Measurements from ENCODE around the gene CPNE5.
"Not testable (repeated sequence)": the region's sequence is repeated elsewhere in the genome, so short reads cannot be mapped to it uniquely, and the experiment has no call there.

The CPNE5 gene

GRCh38 chr6:36739947-36740817, 99.1 kb downstream of the CPNE5 start:
- DNase-seq = no peak

DNA sequence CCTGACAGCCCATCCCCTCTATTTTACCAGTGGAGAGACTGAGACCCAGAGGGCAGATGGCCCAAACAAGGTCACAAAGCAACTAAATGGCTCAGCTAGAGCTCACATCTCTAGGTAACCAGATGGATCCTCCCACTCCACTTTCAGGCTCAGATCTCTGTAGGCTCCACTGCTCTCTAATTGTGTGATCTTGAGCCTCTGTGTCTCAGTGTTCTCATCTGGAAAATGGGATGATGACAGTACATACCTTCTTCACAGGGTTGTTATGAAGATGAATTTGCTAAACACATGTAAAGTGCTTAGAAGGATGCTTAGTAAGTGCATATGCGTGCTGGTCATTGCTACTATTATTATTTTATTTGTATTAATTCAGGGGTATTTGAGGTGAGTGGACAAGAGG, 101.1 kb downstream of the CPNE5 start:
- DNase-seq = no peak

DNA sequence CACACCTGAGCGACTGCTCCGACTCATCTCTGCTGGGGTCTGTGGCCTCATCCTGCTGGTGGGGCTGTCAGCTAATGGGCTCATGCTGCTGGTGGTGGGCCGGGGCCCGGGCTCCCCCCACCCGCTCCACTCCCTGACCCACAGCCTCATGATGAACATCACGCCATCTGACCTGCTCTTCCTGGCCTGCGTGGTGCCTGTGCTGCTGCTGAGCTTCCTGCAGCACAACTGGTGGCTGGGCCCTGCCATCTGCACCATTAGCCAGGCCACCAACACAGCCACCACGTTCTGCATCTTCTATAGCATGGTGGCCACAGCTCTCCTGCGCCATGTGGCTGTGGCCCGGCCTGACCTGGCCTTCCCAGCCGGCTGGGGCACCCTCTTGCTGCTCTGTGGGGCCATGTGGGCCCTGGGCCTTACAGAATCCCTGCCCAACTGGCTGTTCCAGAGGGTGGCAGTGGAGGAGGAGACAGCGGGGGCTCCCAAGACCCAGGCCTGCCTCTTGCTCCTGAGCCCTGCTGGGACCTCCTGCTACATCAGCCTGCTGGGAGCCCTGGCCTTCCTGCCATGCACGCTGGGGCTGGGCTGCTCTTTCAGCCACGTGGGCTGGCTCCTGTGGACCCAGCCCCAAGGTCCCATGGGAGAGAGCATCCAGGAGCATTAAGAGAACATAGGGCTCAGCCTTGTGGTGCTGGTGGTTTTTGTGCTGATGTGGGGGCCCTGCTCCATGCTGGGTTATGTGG, 102.0 kb downstream of the CPNE5 start:
- DNase-seq = no peak

- DNase-seq = peak; percentile 70
These were observed 103.9 kb downstream of the CPNE5 start for GRCh38 chr6:36735110-36736071.

GRCh38 chr6:36734486-36735060, 104.7 kb downstream of the CPNE5 start:
- DNase-seq = no peak

GRCh38 chr6:36733300-36733699, 105.9 kb downstream of the CPNE5 start:
- no peak for DNase-seq

- DNase-seq = no peak
These were observed 107.5 kb downstream of the CPNE5 start for GRCh38 chr6:36731622-36732310.

DNA sequence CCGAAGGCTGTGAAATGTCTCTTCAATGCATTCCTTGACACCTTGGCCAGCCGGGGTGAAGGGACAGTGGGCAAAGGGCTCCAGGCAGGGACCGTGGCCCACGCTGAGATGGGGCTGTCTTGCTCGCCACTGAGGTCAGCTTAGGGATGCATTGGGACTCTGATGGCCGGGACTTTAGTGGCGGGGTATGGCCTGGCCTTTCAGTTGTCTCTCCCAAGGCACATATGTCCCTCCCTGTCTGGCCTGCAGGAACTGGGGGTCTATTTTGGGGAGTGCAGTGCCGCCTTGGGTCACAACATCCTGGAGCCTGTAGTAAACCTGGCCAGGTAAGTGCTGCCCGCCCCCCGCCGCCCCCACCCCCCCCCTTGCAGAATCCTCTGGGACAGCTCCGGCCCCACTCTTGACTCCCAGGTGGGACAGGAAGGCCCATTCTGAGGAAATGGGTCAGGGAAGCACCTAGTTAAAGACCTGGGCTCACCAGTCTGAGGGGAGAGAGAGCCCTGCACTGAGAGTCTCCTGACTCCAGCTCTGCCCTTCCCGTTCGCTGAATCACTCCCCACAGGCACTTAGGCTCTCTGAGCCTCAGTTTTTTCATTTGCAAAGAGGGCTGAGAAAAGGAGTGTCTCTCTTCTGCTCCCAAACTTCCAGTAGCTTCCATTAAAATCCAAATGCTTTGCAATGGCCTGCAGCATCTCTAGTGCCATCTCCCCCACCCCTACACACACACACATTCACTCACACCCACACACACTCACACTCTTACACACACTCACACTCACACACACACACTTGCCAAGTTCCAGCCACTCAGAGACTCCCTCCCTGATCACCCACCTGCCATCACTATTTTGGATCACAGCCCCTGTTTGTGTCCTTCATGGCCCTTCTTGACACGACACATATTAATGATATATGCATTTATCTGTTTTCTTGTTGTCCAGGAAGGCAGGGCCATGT, 108.5 kb downstream of the CPNE5 start:
- DNase-seq = no peak

- no peak for DNase-seq
These were observed 110.1 kb downstream of the CPNE5 start for GRCh38 chr6:36729161-36729524.

DNA sequence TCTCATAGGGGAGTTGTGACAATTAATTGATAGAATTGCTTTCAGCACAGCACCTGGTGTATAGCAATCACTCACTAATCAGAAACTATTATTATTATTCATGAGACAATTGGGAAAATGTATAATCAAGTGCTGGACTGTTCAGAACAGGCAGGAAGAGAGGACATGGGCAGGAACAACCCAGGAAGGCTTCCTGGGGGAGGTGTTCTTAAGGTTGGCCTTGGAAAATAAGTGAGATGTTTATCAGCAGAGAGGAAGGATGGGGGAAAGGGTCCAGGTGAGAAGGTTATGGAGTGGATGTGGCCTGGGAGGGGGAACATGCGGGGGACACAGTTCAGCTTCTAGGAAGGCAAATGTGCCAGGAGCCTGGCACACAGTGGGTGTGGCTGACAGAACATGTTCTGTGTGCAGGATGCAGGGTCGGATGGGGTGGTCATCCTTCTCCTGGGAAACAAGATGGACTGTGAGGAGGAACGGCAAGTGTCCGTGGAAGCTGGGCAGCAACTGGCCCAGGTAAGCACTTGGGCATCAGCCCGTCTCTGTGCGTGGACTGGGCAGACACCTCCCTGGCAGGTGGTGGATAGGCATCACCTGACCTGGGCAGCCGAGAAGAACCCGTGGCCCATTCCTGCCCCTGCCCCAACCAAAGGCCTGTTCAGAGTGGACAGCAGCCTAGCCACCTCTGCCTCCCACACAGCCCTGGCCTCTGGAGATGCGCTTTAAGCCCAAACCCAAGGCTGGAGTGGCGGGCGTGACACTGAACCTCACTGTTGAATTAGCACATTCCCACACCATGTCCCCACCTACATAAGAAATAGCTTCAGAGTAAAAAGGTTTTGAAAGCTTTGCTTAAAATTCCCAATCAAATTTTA, 110.7 kb downstream of the CPNE5 start:
- DNase-seq = no peak

- peak; percentile 15 for DNase-seq
These were observed 111.7 kb downstream of the CPNE5 start for GRCh38 chr6:36727505-36728021.

DNA sequence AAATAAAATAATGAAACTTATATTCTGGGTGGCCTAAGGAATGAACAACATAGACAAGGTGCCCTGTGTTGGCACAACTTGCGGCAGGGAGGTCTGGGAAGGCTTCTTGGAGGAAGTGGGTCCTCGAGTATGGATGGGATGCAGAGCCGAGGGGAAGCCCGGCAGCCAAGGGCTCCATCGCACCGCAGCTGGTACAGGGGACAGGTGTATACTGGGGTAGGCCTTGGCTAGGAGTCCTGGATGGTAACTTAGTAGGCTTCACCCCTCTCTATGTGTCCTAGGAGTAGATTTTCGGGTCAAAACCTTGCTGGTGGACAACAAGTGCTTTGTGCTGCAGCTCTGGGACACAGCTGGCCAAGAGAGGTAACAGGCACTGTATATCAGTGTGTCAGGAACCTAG, 113.7 kb downstream of the CPNE5 start:
- DNase-seq = no peak

GRCh38 chr6:36724514-36725390, 114.5 kb downstream of the CPNE5 start:
- DNase-seq = peak; percentile 73

DNA sequence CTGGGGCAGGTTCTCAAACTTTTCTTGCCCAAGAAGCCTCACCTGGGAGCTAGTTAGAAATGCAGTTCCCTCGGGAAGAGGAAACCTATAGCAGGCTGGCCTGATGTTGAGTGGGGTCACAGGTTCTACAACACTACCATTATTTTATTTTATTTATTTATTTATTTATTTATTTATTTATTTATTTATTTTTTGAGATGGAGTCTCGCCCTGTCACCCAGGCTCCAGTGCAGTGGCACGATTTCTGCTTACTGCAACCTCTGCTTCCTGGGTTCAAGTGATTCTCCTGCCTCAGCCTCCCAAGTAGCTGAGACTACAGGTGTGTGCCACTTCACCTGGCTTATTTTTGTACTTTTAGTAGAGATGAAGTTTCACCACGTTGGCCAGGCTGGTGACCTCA, 115.3 kb downstream of the CPNE5 start:
- not testable (repeated sequence) for DNase-seq

GRCh38 chr6:36722879-36723278, 116.4 kb downstream of the CPNE5 start:
- no peak for DNase-seq

DNA sequence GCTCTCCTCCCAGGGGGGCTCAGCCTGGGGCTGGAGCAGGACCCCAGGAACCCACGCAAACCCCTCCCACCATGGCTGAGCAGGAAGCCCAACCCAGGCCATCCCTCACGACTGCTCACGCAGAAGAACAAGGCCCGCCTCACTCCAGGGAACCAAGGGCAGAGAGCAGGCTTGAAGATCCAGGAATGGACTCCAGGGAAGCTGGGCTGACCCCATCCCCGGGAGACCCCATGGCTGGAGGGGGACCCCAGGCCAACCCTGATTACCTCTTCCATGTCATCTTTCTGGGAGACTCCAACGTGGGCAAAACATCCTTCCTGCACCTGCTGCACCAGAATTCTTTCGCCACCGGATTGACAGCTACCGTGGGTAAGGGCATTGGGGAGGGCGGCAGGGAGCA, 116.9 kb downstream of the CPNE5 start:
- no peak for DNase-seq

DNA sequence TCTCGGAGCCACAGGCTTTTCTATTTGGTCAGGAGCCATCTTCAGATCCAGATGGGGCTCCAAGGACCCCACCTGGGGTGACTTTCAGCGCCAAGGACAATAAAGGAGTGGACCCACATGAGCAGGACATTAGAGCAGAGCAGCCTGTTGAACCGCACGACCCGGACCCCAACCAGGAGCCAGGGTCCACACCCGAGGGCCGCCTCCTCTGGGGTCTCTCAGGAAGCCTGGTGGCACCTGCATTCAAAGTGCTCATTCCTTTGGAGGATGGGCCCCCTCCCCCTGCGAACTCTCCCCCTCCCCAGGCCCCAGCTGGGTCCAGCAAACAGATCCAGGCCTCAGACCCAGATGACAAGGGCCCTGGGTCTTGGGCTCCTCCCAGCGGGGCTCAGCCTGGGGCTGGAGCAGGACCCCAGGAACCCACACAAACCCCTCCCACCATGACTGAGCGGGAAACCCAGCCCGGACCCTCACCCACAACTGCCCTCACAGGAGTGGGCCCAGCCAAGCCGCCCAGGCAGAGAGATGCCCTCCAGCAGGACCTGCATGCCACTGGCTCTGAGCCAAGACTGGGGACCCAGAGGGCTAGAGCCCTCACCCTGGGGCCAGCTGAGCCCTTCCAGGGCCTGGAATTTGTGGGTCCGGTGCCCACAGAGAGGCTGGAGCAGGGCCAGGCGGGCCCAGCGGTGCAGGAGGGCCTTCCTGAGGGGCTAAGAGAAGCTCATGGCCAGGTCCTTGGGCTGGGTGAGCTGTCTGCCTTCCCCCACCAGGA, 117.7 kb downstream of the CPNE5 start:
- DNase-seq = no peak
